HG03571 (cell line): ENCODE data around the gene EML4.
"Not testable (repeated sequence)": the region's sequence is repeated elsewhere in the genome, so short reads cannot be mapped to it uniquely, and the experiment has no call there.

Experiments
- ATAC-seq: cut with Tn5 transposase; IDR thresholded peaks from one replicate; pipeline ENCODE4 v1.9.1; 2021; ENCODE audit not compliant: unreplicated experiment

EML4 gene

GRCh38 chr2:42371611-42372473, 202.7 kb downstream of the EML4 start:
- ATAC-seq: no peak

GRCh38 chr2:42372474-42373200, 203.5 kb downstream of the EML4 start:
- ATAC-seq: no peak

GRCh38 chr2:42376758-42377157, 207.6 kb downstream of the EML4 start:
- ATAC-seq: no peak

- no peak for ATAC-seq
Observed at GRCh38 chr2:42378415-42378814, 209.3 kb downstream of the EML4 start.

GRCh38 chr2:42380026-42380425, 210.9 kb downstream of the EML4 start:
- ATAC-seq: not testable (repeated sequence)

- no peak for ATAC-seq
Observed at GRCh38 chr2:42382144-42382543, 213.0 kb downstream of the EML4 start.
